Subcutaneous abdominal adipose tissue (tissue), 5 donors: ENCODE results near the gene STARD9.
"Not testable (repeated sequence)": the region's sequence is repeated elsewhere in the genome, so short reads cannot be mapped to it uniquely, and the experiment has no call there.

Source experiments
- H3K27ac ChIP-seq: one replicate; pipeline ENCODE4 v1.7.0; 2013; ENCODE audit warnings: low read depth, mild to moderate bottlenecking, inconsistent platforms, low read length, moderate library complexity
- H3K27me3 ChIP-seq, 5 donors: one replicate each; pipeline ENCODE4 v1.7.0; 2013; ENCODE audit warnings: low read length in 5 of 5, inconsistent platforms in 1 of 5; ENCODE audit not compliant: control insufficient read depth in 5 of 5, insufficient read depth in 4 of 5
- H3K36me3 ChIP-seq, 5 donors: one replicate each; pipeline ENCODE4 v1.7.0; 2013; ENCODE audit warnings: low read length in 5 of 5; ENCODE audit not compliant: control insufficient read depth in 5 of 5, insufficient read depth in 5 of 5
- H3K4me1 ChIP-seq, 5 donors: one replicate each; pipeline ENCODE4 v1.7.0; 2013; ENCODE audit warnings: low read length in 5 of 5, mild to moderate bottlenecking in 3 of 5, moderate library complexity in 1 of 5; ENCODE audit not compliant: control insufficient read depth in 5 of 5, insufficient read depth in 5 of 5
- H3K4me3 ChIP-seq, 5 donors: one replicate each; pipeline ENCODE4 v1.7.0; 2013; ENCODE audit warnings: low read length in 5 of 5, low read depth in 1 of 5
- H3K9ac ChIP-seq, 5 donors: one replicate each; pipeline ENCODE4 v1.7.0; 2013; ENCODE audit warnings: low read length in 5 of 5, mild to moderate bottlenecking in 4 of 5, moderate library complexity in 3 of 5
- H3K9me3 ChIP-seq, 5 donors: one replicate each; pipeline ENCODE4 v1.7.0; 2013; ENCODE audit warnings: low read length in 5 of 5; ENCODE audit not compliant: control insufficient read depth in 5 of 5
- donor health status: healthy.
- donor health status: healthy.
- donor health status: healthy.
- donor health status: healthy.
- donor health status: healthy.

Gene STARD9

GRCh38 chr15:42737529-42738328, 162.3 kb downstream of the STARD9 start:
- no peaks in the 10 kb centered on the region for H3K9me3 ChIP-seq
- H3K27ac ChIP-seq: peak overlapping the region; percentile 82
- peak overlapping the region; percentile 59 to 97 (median 92) for H3K9ac ChIP-seq
- peaks cover 0 to 26% (median 13%) of the 10 kb centered on the region in 5 donors for H3K36me3 ChIP-seq
- no peaks in the 10 kb centered on the region for H3K27me3 ChIP-seq
- H3K4me1 ChIP-seq: peaks cover 0 to 16% (median 12%) of the 10 kb centered on the region in 5 donors
- peak overlapping the region; percentile 48 to 94 (median 86) for H3K4me3 ChIP-seq

GRCh38 chr15:42741710-42742109, 166.3 kb downstream of the STARD9 start:
- Histone ChIP-seq H3K27ac (no peak overlapping the region), H3K4me3 (no peak overlapping the region), H3K9me3 (no peaks in the 10 kb centered on the region), H3K36me3 (peaks cover 0 to 13% (median 8%) of the 10 kb centered on the region in 5 donors), H3K9ac (no peak overlapping the region), H3K27me3 (no peaks in the 10 kb centered on the region), H3K4me1 (peaks cover 0 to 7% (median 5%) of the 10 kb centered on the region in 5 donors)

GRCh38 chr15:42742149-42742548, 166.7 kb downstream of the STARD9 start:
- no peaks in the 10 kb centered on the region for H3K9me3 ChIP-seq

GRCh38 chr15:42744195-42744594, 168.8 kb downstream of the STARD9 start:
- no peak overlapping the region for H3K9ac ChIP-seq
- no peaks in the 10 kb centered on the region for H3K4me1 ChIP-seq
- no peaks in the 10 kb centered on the region for H3K9me3 ChIP-seq
- H3K27ac ChIP-seq: no peak overlapping the region
- no peak overlapping the region for H3K4me3 ChIP-seq
- peaks cover 0 to 13% (median 8%) of the 10 kb centered on the region in 5 donors for H3K36me3 ChIP-seq
- H3K27me3 ChIP-seq: no peaks in the 10 kb centered on the region

More at GRCh38 chr15:42742149-42742548, 166.7 kb downstream of the STARD9 start:
- peaks cover 0 to 13% (median 8%) of the 10 kb centered on the region in 5 donors for H3K36me3 ChIP-seq
- no peak overlapping the region for H3K4me3 ChIP-seq
- H3K27me3 ChIP-seq: no peaks in the 10 kb centered on the region
- H3K27ac ChIP-seq: no peak overlapping the region
- H3K4me1 ChIP-seq: peaks cover 0 to 7% (median 5%) of the 10 kb centered on the region in 5 donors
- H3K9ac ChIP-seq: no peak overlapping the region

GRCh38 chr15:42749266-42749665, 173.9 kb downstream of the STARD9 start:
- Histone ChIP-seq H3K4me3 (no peak overlapping the region), H3K27ac (no peak overlapping the region), H3K27me3 (no peaks in the 10 kb centered on the region), H3K36me3 (peaks cover 10 to 30% (median 23%) of the 10 kb centered on the region in 5 donors), H3K4me1 (no peaks in the 10 kb centered on the region), H3K9me3 (peaks cover 0 to 3% (median 0%) of the 10 kb centered on the region in 5 donors), H3K9ac (no peak overlapping the region)

- peaks cover 10 to 29% (median 22%) of the 10 kb centered on the region in 5 donors for H3K36me3 ChIP-seq
- no peak overlapping the region for H3K9ac ChIP-seq
Measured at GRCh38 chr15:42750306-42750705, 174.9 kb downstream of the STARD9 start.

GRCh38 chr15:42759093-42759492, 183.7 kb downstream of the STARD9 start:
- Histone ChIP-seq H3K27ac (no peak overlapping the region), H3K36me3 (no peaks in the 10 kb centered on the region)

More at GRCh38 chr15:42750306-42750705, 174.9 kb downstream of the STARD9 start:
- Histone ChIP-seq H3K9me3 (peaks cover 0 to 3% (median 0%) of the 10 kb centered on the region in 5 donors), H3K4me3 (no peak overlapping the region), H3K27me3 (no peaks in the 10 kb centered on the region), H3K4me1 (no peaks in the 10 kb centered on the region), H3K27ac (no peak overlapping the region)

GRCh38 chr15:42760759-42761158, 185.4 kb downstream of the STARD9 start:
- no peaks in the 10 kb centered on the region for H3K4me1 ChIP-seq
- H3K27me3 ChIP-seq: no peaks in the 10 kb centered on the region
- peaks cover 0 to 10% (median 5%) of the 10 kb centered on the region in 5 donors for H3K9me3 ChIP-seq
- no peaks in the 10 kb centered on the region for H3K36me3 ChIP-seq
- H3K4me3 ChIP-seq: no peak overlapping the region
- no peak overlapping the region for H3K27ac ChIP-seq
- no peak overlapping the region for H3K9ac ChIP-seq

More at GRCh38 chr15:42759093-42759492, 183.7 kb downstream of the STARD9 start:
- no peak overlapping the region for H3K4me3 ChIP-seq
- H3K4me1 ChIP-seq: no peaks in the 10 kb centered on the region
- no peak overlapping the region for H3K9ac ChIP-seq
- H3K27me3 ChIP-seq: no peaks in the 10 kb centered on the region
- peaks cover 0 to 10% (median 5%) of the 10 kb centered on the region in 5 donors for H3K9me3 ChIP-seq

GRCh38 chr15:42761813-42762212, 186.4 kb downstream of the STARD9 start:
- not testable (repeated sequence) for H3K9ac ChIP-seq, H3K36me3 ChIP-seq, H3K4me1 ChIP-seq, H3K27me3 ChIP-seq, H3K4me3 ChIP-seq, H3K27ac ChIP-seq
- H3K9me3 ChIP-seq: peaks cover 0 to 10% (median 5%) of the 10 kb centered on the region in 5 donors

GRCh38 chr15:42764154-42764731, 188.8 kb downstream of the STARD9 start:
- H3K27me3 ChIP-seq, H3K27ac ChIP-seq, H3K9ac ChIP-seq, H3K4me1 ChIP-seq, H3K4me3 ChIP-seq, H3K36me3 ChIP-seq: not testable (repeated sequence)
- peaks cover 0 to 10% (median 5%) of the 10 kb centered on the region in 5 donors for H3K9me3 ChIP-seq
